Measurements from ENCODE around the gene FAM89A.

GRCh38 chr1:231072041-231072440, 32.0 kb upstream of the FAM89A start:
- TF ChIP-seq EZH2phosphoT487 (IDR thresholded peaks at IDR 0.05; ENCODE audit: borderline replicate concordance, low read length) = no peak
- TF ChIP-seq CTCF (IDR thresholded peaks at IDR 0.05; ENCODE audit: low read depth, low read length, poor library complexity, severe bottlenecking) = no peak

Measured in DOHH2 (cell line).